SIG-M5 (cell line): Measurements from ENCODE around the gene STK35.
"Not testable (repeated sequence)": the region's sequence is repeated elsewhere in the genome, so short reads cannot be mapped to it uniquely, and the experiment has no call there.

Source experiments
- DNase-seq: peaks from one replicate; lab custom pipeline; 2025; lab: John Stamatoyannopoulos, UW

STK35 gene

DNA sequence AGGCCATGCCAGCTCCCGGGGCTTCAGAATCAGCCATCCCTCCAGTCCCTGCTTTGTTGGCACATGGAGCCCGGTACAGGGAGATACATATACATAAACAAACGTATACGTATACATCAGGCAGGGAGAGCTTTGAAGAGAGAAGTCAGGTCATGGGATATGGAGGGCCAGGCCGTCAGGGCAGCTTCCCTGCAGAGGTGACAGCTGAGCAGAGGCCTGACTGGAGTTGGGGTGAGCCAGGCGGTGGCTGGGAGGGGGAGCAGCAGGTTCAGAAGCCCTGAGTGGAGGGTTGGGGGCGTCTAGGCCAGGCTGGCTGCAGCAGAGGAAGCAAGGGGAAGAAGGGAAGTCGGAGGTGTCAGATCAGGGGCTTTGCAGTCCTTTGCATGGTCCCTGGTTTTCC, 61.7 kb downstream of the STK35 start:
- no peak for DNase-seq

DNA sequence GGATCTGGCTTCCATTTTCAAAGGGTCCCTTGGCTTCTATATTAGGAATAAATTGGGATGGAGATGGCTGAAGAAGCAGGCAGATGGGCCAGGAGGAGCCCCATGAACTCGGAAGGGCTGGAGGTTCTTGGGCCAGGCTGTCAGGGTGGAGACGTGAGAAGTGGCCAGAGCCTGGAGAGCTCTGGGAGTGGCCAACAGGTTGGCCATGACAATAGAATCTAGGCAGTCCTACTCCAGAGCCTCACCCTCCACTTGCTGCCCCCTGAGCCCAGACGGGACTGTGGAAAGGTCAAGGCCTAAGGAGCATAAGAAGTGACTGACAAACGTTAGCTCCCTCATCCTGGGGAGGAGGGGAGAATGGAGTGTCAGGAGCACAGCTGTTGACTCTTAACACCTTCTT, 62.1 kb downstream of the STK35 start:
- DNase-seq, result no peak

DNA sequence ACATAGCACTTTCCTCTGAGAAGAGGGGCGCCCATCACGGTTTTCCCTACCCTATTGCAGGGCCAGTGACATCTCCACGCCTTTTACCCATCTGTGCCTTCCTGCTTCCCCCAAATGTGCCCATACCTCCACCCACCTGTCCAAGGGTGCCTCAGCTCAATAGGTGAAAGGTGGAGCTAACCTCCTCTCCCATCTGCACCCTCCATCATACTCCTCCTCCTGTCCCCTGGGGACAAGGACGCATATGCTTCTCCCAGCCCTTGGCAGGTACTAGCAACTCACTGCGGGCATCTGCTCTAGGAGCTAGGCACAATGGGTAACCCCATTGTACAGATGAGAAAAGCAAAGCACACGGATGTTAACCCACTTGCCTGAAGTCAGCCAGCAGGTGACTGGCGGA, 62.8 kb downstream of the STK35 start:
- DNase-seq, result no peak

DNA sequence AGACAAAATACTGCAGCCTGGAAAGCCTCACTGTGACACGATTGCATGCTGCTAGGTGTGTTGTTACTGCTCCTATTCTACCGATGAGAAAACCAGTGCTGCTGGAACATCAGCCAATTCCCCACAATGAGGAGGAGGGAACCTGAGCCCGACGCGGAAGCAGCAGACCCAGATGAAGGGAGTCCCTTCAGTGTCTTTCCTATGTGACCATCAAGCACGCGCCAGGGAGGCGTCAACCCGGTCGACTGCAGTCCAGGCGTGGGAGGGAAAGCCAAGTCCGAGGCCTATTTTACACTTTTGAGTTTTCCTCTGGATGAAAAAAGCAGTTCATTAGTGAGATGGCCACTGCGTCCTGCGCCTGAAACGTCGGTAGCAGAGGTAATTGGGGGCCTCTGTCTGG, 63.3 kb downstream of the STK35 start:
- DNase-seq, result no peak

DNA sequence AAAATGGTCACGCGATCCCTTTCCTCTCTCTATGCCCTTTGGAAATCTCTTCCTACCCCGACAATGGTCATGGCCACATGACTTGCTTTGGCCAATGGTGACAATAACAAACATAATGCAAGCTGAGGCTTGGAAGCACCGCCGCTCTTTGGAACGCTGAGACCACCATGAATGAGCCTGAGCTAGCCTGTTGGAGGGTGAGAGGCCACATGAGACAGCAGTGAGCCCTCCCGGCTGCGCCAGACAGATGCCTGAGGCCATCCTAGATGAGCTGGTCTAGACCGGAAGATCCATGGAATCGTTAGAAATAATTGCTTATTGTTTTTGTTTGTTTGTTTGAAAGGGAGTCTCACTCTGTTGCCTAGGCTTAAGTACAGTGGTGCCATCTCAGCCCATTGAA, 64.2 kb downstream of the STK35 start:
- DNase-seq, result no peak

DNA sequence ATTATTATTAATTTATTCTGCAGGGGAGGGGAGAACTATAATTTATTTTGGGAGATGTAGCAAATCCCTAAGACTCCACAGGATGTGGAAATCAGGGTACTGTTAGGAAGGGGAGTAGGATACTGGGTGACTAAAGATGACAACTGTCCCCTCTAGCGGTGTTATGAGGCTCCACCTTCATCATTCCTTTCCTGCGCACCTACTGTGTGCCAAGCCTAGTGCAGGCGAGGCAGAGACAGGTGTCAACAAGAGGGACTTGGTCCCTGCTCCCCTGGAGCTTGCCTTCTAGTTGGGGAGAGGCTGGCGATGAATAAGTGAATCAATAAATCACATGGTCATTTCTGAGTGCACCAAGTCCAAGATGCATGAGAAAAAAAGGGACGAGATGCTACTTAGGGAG, 65.5 kb downstream of the STK35 start:
- DNase-seq, result no peak

DNA sequence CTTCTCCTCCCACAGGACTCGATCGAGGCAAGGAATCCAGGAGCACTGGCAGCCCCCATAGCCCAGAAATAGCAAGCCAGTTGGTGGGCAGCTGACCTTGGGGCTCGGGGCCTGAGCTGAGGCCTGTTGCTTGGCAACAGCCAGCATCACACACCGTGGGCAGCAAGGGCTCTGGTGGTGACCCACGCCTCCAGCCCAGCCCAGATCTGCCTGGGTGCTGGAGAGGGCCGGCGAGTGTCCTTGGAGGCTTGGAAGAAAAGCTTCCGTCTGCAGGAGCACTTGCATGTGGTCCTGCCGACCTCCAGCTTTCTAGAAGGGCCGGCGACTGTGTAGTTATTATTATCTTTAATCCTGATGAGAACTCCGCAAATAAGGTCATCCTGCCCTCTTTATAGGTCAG, 67.3 kb downstream of the STK35 start:
- DNase-seq, result no peak

DNA sequence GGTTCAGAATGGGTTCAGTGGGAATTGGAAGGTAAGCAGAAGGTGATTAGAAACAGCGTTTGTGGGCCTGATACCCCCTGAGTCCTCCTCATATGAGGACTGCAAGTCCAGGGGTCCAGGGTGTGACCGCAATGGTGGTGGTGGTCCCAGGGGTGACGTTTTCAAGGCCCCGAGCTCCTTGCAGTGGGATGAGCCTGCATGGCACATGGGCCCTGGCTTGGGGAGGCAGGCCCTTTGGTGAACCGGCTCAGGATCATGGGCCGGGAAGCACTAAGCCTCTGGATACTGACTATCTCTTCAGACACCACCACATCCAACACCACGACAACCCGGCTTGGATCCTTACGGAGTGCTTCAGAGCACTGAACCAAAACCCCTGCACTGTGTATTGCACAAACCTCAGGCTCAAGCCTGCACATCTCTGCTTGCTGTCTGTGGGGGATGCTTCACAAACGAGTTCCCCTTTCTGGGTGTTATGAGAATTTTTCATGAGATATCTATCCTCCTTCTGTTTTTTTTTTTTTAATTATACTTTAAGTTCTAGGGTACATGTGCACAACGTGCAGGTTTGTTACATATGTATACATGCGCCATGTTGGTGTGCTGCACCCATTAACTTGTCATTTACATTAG, 67.9 kb downstream of the STK35 start:
- no peak for DNase-seq

DNA sequence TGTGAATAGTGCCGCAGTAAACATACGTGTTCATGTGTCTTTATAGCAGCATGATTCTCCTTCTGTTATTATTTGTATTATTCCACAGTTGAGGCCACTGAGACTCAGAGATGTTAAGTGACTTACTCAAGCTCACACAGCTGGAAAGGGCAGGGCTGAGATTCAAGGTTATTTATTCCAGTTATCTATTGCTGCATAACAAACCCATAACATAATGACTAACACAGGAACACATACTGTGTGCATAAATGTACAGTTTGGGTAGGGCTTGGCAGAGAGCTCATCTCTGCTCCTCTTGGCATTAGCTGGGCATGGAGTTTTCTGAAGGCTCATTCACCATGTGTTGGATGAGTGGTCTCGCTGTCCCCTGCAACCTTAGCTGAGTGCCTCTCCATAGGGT, 68.8 kb downstream of the STK35 start:
- no peak for DNase-seq

DNA sequence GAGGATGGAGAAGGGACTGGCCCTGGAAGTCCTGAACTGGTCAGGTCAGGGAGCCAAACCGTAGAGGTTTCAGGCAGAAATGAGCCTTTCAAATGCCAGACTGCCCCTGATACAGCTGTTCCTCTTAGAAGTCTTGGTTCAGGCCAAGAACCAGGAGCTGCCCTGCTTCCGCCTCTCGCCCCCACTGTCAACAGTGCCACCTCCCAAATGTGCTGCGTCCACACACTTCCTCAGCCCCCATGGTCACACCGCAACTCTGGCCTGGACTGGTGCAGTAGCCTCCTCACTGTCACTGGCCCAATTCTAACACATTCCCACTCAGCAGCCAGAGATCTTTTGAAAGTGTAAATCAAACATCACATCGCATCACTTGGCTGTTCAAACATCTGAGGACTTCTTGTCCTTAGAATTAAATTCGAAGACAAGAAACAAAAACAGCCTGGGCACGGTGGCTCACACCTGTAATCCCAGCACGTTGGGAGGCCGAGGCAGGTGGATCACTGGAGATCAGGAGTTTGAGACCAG, 69.7 kb downstream of the STK35 start:
- DNase-seq, result no peak

DNA sequence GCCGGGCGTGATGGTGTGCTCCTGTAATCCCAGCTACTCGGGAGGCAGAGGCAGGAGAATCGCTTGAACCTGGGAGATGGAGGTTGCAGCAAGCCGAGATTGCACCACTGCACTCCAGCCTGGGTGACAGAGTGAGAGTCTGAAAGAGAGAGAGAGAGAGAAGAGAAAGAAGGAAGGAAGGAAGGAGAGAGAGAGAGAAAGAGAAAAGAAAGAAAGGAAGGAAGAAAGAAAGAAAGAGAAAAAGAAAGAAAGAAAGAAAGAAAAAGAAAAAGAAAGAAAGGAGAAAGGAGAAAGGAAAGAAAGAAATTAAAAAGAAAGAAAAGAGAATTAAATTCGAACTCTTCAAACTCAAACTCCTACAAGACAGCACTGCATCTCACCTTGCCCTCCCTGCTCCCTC, 70.2 kb downstream of the STK35 start:
- not testable (repeated sequence) for DNase-seq

DNA sequence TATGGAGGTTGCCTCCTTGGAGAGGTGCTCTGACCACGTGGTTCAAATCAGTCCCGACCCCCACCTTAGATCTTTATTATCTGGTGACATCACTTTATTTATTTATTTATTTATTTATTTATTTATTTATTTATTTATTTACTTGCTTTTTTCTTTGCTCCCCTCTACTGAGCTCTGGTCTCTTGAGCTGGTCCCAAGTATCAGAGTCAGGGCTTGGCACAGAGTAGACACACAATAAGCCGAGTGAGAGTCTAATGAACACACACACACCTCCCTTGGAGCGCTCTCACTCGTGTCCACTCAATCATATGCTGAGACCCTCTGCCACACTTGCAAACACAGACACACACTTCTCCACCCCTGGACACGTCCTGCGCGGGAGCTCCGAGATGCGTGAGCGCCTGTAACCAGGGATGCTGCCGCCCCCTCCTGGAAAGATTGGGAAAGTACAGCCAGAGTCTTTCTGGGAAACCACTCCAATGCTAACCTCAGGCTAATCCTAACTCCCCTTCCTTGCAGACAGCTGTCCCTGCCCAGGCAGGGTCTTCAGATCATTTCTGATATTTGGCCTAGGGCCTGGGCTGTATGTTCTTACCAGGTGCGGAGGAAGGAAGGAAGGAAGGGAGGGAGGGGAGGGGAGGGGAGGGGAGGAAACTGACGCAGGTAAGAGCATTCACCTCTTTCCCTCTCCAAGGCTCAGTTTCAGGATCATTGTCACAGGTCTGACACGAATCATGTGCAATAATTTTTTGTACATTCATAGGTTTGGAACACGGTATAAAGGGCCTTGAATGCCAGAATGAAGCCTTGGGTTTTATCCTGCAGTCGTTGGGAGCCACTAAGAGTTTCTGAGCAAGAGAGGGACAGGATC, 70.9 kb downstream of the STK35 start:
- no peak for DNase-seq

DNA sequence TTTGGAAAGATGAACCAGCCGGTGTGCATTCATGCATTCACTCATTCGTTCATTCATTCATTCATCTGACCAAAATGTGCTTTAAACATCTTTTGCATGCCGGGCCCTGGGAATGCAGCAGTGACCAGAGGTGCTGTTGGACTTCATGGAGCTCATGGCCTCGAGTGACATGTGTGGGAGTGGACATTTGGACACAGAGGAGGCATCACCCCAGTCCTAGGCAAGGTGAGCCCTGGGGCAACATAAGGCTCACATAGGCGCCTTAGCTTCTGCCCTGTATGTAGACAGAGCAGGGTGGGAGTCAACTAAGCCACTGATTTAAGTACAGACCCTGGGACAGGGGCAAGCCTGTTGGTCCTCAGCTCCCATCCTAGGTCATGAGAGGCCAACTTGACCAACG, 71.6 kb downstream of the STK35 start:
- DNase-seq, result no peak

DNA sequence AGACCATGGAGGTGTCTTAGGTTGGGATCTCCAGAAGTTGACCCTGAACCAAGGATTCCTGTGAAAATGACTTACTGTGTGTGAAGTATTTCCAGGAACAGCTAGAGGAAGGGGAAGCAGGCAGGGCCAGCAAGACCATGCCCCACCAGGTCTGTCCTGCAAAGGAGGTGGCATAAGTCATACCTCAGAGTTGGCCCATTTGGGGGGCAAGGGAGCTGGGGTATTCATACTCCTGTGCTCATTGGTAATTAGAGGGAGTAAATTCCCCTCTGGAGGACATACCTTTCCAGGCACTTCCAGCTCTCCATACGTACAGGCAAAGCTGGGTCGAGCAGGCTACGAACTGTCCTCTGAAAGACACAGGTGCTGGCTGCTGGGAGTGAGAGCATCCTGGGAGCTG, 72.4 kb downstream of the STK35 start:
- DNase-seq, result no peak

DNA sequence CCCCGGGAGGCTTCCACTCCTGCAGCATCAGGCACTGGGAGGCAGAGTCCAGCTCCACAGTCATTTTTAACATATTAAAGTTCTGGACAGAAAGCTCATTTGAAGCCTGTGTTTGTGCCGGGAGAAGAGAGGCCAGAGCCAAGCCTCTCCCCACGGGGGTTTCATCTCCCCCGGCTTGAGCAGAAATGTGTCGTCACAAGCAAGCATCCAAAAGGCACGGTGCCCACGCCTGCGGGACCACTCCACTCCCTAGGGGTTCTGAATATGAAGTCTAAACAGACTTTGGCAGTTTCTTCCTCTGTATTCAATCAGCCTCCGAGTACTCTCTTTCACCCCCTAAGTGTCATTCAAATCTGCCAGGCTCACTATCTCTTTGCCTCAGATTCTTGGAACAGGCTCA, 75.3 kb downstream of the STK35 start:
- DNase-seq, result no peak

DNA sequence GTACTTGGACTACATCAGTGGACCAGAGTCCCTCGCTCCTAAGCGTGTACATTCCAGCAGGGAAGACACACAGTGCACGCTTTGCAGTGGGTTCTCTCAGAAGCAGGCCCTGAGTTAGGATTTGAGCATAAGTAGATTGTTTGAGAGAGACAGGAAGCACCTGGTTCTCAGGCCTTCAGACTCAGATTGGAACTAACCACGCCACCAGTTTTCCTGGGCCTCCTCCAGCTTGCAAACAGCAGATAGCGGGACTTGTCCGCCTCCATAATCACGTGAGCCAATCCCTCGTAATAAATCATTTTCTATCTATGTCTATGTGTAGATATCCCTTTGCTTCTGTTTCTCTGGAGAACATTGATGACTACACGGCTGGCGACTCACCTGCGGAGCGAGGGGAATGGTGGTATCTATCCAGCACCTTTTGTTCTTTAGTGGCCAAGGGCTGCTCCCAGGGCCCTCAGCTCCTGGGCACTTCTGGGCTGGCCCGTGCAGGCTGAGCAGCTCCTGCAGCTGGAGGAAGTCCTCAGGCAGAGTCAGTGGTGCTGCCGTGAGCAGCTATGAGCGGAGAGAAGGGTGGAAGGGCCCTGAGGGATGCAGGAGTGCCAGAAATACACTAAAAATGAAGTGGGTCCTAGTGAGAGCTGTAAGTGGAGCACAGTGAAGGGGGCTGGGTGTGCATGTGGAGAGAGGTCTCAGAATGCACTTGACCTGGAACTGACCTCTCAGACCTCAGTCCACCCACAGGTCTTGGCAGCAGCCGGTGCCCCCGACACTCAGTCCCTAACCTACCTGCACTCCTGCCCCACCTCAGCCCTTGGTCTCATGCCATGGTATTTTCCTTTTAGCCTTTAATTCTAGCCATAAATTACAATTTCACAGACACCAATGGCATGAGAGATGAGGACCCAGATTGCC, 76.9 kb downstream of the STK35 start:
- no peak for DNase-seq

DNA sequence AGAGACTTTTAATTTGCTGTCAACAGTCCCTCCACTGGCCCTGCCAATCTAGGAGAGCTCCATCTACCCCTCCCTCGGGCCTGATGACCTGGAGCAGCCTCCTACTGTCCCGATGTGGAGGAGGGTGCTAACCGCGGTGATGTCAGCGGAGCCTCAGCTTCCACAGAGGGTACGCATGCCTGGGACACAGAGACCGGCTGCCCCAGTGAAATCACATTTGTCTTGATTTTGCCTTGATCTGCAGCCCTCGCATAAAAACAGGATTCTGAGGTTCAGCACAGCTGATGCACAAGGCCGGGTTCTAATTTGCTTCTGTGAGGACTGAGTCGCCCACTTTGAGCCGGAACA, 77.6 kb downstream of the STK35 start:
- no peak for DNase-seq

DNA sequence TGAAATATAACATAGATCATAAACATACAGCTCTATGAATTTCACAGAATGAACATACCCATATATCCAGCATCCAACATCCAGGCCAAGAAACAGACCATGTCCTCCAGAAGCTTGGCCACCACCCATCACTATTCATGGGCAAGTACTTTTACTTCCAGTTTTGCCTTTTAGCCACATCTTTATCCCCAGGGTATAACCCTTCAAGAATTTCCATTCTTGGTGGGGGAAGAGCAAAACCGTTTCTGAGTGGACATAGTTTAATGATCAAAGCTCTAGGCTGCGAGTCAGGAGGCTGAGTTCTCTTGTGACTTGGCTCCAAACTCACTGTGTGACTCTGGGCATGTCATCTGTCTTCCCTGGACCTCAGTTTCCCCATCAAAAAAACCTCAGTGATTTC, 78.3 kb downstream of the STK35 start:
- DNase-seq, result no peak

DNA sequence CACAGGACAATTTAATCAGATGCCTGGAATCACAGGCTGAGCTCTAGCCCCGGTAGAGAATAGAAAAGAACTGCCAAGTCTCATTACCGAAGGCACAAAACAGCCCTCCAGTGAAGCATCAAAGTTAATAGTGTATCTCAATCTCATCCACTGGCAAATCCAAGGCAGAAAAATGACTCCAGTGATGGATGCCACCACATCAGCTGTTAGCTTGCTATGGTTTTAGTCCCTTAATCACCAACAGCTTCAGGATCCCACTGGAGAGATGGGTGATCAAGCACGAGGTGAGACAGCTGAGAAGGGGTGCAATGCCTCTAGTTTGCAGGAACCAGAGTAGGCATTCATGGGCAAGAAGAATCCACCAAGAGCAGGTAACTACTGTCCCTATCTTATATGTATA, 81.8 kb downstream of the STK35 start:
- no peak for DNase-seq

DNA sequence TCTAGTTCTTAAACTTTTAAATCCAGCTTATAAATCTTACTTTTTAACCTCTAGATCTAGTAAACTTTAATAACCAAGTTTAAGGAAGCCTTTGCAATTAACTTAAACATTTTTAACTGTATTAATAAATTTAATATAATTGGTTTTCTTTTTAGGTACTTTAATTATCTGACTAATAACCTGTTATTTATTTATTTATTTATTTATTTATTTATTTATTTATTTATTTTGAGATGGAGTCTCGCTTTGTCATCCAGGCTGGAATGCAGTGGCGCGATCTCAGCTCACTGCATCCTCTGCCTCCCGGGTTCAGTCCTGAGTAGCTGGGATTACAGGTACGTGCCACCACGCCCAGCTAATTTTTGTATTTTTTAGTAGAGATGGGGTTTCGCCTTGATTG, 83.3 kb downstream of the STK35 start:
- DNase-seq, result not testable (repeated sequence)

DNA sequence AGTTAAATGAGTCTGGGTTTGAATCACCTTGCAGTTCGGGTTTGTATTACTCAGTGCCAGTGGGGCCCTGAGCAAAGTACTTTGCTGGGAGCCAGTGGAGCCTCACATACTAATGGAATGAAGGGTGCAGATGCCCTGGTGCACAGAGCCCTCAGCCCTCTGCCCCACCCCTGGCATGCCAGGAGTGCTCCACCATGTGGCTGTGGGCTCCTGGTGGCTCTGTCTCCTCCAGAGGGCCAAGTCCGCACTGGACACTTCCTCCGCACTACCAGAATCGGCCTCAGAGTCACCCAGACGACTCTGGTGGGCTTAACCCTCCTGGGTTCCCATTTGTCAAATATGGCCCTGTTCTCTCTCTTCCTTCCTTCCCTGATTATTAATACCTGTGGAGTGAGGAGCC, 94.0 kb downstream of the STK35 start:
- DNase-seq, result no peak

DNA sequence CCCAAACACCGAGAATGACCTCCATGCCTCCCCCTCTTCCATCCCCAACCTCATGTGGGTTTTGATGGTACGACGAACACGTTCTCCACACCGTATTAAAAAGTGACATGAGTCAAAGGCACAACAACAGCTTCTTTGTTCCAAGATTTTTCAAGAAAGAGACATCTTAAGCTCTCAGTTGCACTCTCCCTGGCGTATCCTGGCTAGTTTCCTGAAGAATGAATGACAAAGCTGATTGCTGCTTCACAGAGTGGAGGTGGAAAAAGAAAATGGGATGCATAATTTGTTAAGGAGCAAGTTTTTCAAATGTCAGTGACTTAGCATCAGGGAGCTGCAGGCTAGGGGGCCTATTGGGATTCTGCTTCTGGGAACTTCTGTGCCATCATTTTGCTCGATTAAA, 95.5 kb downstream of the STK35 start:
- DNase-seq, result no peak
